Dermis microvascular lymphatic vessel endothelial cell (primary cell): ENCODE data around the gene BPHL. TPM values are rescaled to one million over a fixed set of nuclear protein-coding genes. Genes with fewer than 3 reads are reported as not detected.

Source experiments
- total RNA-seq: library from RNA; depleted of rRNA; stranded (reverse); fragments of >200 nt; gene quantifications from 2 replicates; pipeline ENCODE4 v1.2.1, GENCODE V29; 2014

The BPHL gene
- total RNA-seq, 1 donor from 2014 or later: 10.0 TPM

Other genes with a start within 250 kb of the BPHL start
- 93.9 and 128 TPM in 2 replicates for gene SERPINB9, start 215.4 kb upstream of the BPHL start, total RNA-seq
- gene SERPINB6, start 147.1 kb upstream of the BPHL start, total RNA-seq: 107 and 108 TPM in 2 replicates
- gene NQO2, start 118.8 kb upstream of the BPHL start, total RNA-seq: 12.2 and 24.9 TPM in 2 replicates
- gene RIPK1, start 50.2 kb upstream of the BPHL start, total RNA-seq: 19.8 and 27.6 TPM in 2 replicates
- gene TUBB2A, start 38.8 kb downstream of the BPHL start, total RNA-seq: 41.0 and 63.2 TPM in 2 replicates
- 3.6 and 4.6 TPM in 2 replicates for gene TUBB2B, start 108.9 kb downstream of the BPHL start, total RNA-seq
- gene PSMG4, start 140.2 kb downstream of the BPHL start, total RNA-seq: 51.5 and 59.3 TPM in 2 replicates